WTC11 (cell line): ENCODE results near the gene OR51T1. TPM values are rescaled to one million over a fixed set of nuclear protein-coding genes. Genes with fewer than 3 reads are reported as not detected.

ENCODE experiments used
- ATAC-seq: fragments of 200-7000 bp; cut with Tn5 transposase; 2 replicates; pipeline ENCODE4 v1.10.0; 2021; ENCODE audit warnings: mild to moderate bottlenecking, moderate library complexity
- CTCF ChIA-PET: fragments of 300-600 bp; sonication (Branson Sonifier 250); formaldehyde crosslinking; loops from one replicate; lab custom pipeline; 2021; ENCODE audit warnings: antibody characterized with exemption; lab: Charles Lee
- POLR2A ChIA-PET: fragments of 350-600 bp; sonication (Branson Sonifier 250); formaldehyde crosslinking; loops from one replicate; lab custom pipeline; 2021; ENCODE audit warnings: antibody characterized with exemption; lab: Charles Lee
- DNase-seq: peaks from one replicate; pipeline ENCODE4 v3.0.0; 2021; ENCODE audit warnings: low spot score
- H3K27ac Mint-ChIP-seq: 2 replicates; pipeline ENCODE4 v1.8.0; 2021; ENCODE audit warnings: mixed read lengths
- H3K27me3 Mint-ChIP-seq: 2 replicates; pipeline ENCODE4 v1.8.0; 2021; ENCODE audit warnings: low read depth, mild to moderate bottlenecking, moderate library complexity, mixed read lengths
- H3K36me3 Mint-ChIP-seq: 2 replicates; pipeline ENCODE4 v1.8.0; 2021; ENCODE audit warnings: mixed read lengths
- H3K4me1 Mint-ChIP-seq: 2 replicates; pipeline ENCODE4 v1.8.0; 2022; ENCODE audit warnings: mixed read lengths
- H3K4me3 Mint-ChIP-seq: 2 replicates; pipeline ENCODE4 v1.8.0; 2021; ENCODE audit warnings: mild to moderate bottlenecking, moderate library complexity, mixed read lengths
- H3K9me3 Mint-ChIP-seq: 2 replicates; pipeline ENCODE4 v1.8.0; 2021; ENCODE audit warnings: mixed read lengths
- CREB1 ChIP-seq: sonication (generic); formaldehyde crosslinking; IDR thresholded peaks from 2 replicates; pipeline ENCODE4 v1.8.0; 2023; ENCODE audit warnings: mild to moderate bottlenecking, missing genetic modification reagents
- MXD4 ChIP-seq: fragments of 250-450 bp; sonication (Bioruptor Pico); IDR thresholded peaks from 2 replicates; pipeline ENCODE4 v1.8.0; 2021; ENCODE audit warnings: mild to moderate bottlenecking, moderate library complexity, borderline replicate concordance
- NFYB ChIP-seq: sonication (generic); formaldehyde crosslinking; conservative IDR thresholded peaks from 2 replicates; pipeline ENCODE4 v1.8.0; 2022; ENCODE audit warnings: low read depth, missing genetic modification reagents
- NR3C1 ChIP-seq: sonication (generic); formaldehyde crosslinking; conservative IDR thresholded peaks from 2 replicates; pipeline ENCODE4 v1.8.1; 2023; ENCODE audit warnings: low read depth, mild to moderate bottlenecking, missing genetic modification reagents
- PRDM15 ChIP-seq: sonication (generic); formaldehyde crosslinking; IDR thresholded peaks from 2 replicates; pipeline ENCODE4 v1.8.0; 2022; ENCODE audit warnings: missing genetic modification reagents
- PREB ChIP-seq: sonication (generic); formaldehyde crosslinking; IDR thresholded peaks from 2 replicates; pipeline ENCODE4 v1.8.1; 2022; ENCODE audit warnings: mild to moderate bottlenecking, missing genetic modification reagents, moderate library complexity, borderline replicate concordance
- USF1 ChIP-seq: sonication (generic); formaldehyde crosslinking; IDR thresholded peaks from 2 replicates; pipeline ENCODE4 v1.8.0; 2022; ENCODE audit warnings: mild to moderate bottlenecking, missing genetic modification reagents
- ZBTB43 ChIP-seq: sonication (generic); formaldehyde crosslinking; IDR thresholded peaks from 2 replicates; pipeline ENCODE4 v1.8.1; 2023; ENCODE audit warnings: mild to moderate bottlenecking, missing genetic modification reagents
- ZNF512 ChIP-seq: sonication (generic); formaldehyde crosslinking; IDR thresholded peaks from 2 replicates; pipeline ENCODE4 v1.8.1; 2022; ENCODE audit warnings: missing genetic modification reagents, borderline replicate concordance
- total RNA-seq: library from RNA; stranded (reverse); gene quantifications from 3 replicates; pipeline ENCODE4 v1.2.3, GENCODE V29; 2021

The OR51T1 gene
- total RNA-seq, 1 experiment from 2014 or later, result not detected

- POLR2A ChIA-PET, result no interaction called here
- CTCF ChIA-PET, result no interaction called here
- Mint-ChIP-seq H3K36me3 (no peaks in the 10 kb centered on the region), H3K27ac (no peak overlapping the region), H3K9me3 (peaks cover 3% of the 10 kb centered on the region; the same call in 1 of the 2 replicates), H3K4me1 (no peaks in the 10 kb centered on the region), H3K4me3 (no peak overlapping the region), H3K27me3 (no peaks in the 10 kb centered on the region)
- ATAC-seq (0 out of 2 replicates have a peak, but pooled peaks have one; percentile 24), DNase-seq (no peak)
- TF ChIP-seq MXD4 (CRISPR knock-in tag), result no peak
These were observed 8.6 kb downstream of the OR51T1 start for GRCh38 chr11:4890279-4890678.

GRCh38 chr11:4891996-4892640, 10.4 kb downstream of the OR51T1 start:
- no peak for DNase-seq
- Mint-ChIP-seq H3K27ac (no peak overlapping the region), H3K9me3 (peaks cover 3% of the 10 kb centered on the region; the same call in 1 of the 2 replicates)

More at GRCh38 chr11:4891996-4892640, 10.4 kb downstream of the OR51T1 start:
- ChIA-PET CTCF (no interaction called here), POLR2A (no interaction called here)
- ATAC-seq, result peak; percentile 66
- H3K36me3 Mint-ChIP-seq, result no peaks in the 10 kb centered on the region
- no peak for TF ChIP-seq ZBTB43 (CRISPR knock-in tag)
- no peak for TF ChIP-seq PREB (CRISPR knock-in tag)
- TF ChIP-seq PRDM15 (CRISPR knock-in tag), result no peak
- no peak for TF ChIP-seq NR3C1 (CRISPR knock-in tag)
- TF ChIP-seq USF1 (CRISPR knock-in tag), result no peak
- TF ChIP-seq ZNF512 (CRISPR knock-in tag), result no peak
- no peak for TF ChIP-seq NFYB (CRISPR knock-in tag)
- no peak for TF ChIP-seq CREB1 (CRISPR knock-in tag)
- peaks cover 4% of the 10 kb centered on the region; the same call in 1 of the 2 replicates for H3K27me3 Mint-ChIP-seq
- H3K4me3 Mint-ChIP-seq, result no peak overlapping the region
- no peaks in the 10 kb centered on the region for H3K4me1 Mint-ChIP-seq
